Gastroesophageal sphincter (tissue), 3 donors: ENCODE data around the gene RAD51B.

ENCODE experiments used
- EP300 ChIP-seq: sonication (generic); formaldehyde crosslinking; IDR thresholded peaks from one replicate; pipeline ENCODE4 v1.6.1; 2017; ENCODE audit warnings: antibody characterized with exemption, mild to moderate bottlenecking
- POLR2A ChIP-seq, 2 donors: fragments of 450-650 bp; IDR thresholded peaks; one replicate each; pipeline ENCODE4 v1.6.1; 2017; ENCODE audit warnings: antibody characterized with exemption in 2 of 2, mild to moderate bottlenecking in 2 of 2, moderate library complexity in 1 of 2
- POLR2AphosphoS5 ChIP-seq: sonication (generic); formaldehyde crosslinking; IDR thresholded peaks from one replicate; pipeline ENCODE4 v1.6.1; 2017; ENCODE audit warnings: antibody characterized with exemption
- TF ChIP-seq, protein P1 (sequence below), 4 experiments: fragments of 200-600 bp in 2 of 4; fragments of 450-650 bp in 2 of 4; sonication (generic) in 1 of 4; IDR thresholded peaks; one replicate each; pipeline ENCODE4 v1.5.1; 2017 to 2019; ENCODE audit warnings: antibody characterized with exemption in 4 of 4, mild to moderate bottlenecking in 2 of 4, moderate library complexity in 2 of 4

DNA sequence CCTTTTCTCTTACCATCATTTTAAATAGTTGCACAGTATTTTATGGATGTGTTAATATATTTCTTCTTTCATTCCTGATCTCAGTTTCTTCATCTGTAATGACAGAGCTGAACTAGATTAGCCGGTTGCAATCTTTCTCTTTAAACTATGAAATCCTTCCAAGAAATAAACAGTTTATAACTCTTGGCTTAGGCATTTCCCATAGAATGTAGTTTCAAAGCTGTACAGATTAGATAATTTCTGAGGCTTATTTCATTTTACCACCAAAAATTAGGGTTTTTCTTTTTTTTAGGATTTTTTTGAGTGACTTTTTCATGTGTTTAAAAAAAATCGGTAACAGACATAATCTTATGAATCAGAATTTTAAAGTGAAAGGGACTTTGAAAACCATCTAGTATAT, 144.0 kb downstream of the RAD51B start:
- TF ChIP-seq, protein P1, sequence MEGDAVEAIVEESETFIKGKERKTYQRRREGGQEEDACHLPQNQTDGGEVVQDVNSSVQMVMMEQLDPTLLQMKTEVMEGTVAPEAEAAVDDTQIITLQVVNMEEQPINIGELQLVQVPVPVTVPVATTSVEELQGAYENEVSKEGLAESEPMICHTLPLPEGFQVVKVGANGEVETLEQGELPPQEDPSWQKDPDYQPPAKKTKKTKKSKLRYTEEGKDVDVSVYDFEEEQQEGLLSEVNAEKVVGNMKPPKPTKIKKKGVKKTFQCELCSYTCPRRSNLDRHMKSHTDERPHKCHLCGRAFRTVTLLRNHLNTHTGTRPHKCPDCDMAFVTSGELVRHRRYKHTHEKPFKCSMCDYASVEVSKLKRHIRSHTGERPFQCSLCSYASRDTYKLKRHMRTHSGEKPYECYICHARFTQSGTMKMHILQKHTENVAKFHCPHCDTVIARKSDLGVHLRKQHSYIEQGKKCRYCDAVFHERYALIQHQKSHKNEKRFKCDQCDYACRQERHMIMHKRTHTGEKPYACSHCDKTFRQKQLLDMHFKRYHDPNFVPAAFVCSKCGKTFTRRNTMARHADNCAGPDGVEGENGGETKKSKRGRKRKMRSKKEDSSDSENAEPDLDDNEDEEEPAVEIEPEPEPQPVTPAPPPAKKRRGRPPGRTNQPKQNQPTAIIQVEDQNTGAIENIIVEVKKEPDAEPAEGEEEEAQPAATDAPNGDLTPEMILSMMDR (IDR thresholded peaks at IDR 0.05): no peak
- TF ChIP-seq POLR2A (IDR thresholded peaks at IDR 0.05) (no peak), EP300 (no peak), POLR2AphosphoS5 (no peak)
